Measurements from ENCODE around the gene DIRAS3.
"Not testable (repeated sequence)": the region's sequence is repeated elsewhere in the genome, so short reads cannot be mapped to it uniquely, and the experiment has no call there.

Gene DIRAS3

GRCh38 chr1:68024635-68025338 lies 25.6 kb downstream of the DIRAS3 start:
- DNase-seq: no peak

GRCh38 chr1:68016381-68016780 lies 34.0 kb downstream of the DIRAS3 start:
- DNase-seq: peak; percentile 11

- no peak for DNase-seq
These were observed 34.5 kb downstream of the DIRAS3 start for GRCh38 chr1:68015971-68016370.

GRCh38 chr1:68015369-68015768 lies 35.1 kb downstream of the DIRAS3 start:
- no peak for DNase-seq

DNA sequence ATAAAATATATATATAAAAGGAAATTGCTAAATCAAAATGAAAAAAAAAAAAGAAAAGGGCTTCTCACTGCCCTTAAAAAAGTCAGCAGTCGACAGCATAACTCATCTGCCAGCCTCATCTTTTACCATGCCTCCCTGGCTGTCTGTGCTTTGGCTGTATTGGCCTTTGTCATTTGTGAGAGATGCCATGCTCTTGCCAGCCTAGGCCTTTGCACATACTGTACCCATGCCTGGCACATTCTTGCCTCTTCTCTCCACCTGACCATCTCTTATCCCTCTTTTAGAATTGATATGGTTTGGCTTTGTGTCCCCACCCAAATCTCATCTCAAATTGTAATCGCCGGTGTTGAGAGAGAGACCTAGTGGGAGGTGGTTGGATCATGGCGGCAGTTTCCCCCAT lies 37.1 kb downstream of the DIRAS3 start:
- DNase-seq: no peak

DNA sequence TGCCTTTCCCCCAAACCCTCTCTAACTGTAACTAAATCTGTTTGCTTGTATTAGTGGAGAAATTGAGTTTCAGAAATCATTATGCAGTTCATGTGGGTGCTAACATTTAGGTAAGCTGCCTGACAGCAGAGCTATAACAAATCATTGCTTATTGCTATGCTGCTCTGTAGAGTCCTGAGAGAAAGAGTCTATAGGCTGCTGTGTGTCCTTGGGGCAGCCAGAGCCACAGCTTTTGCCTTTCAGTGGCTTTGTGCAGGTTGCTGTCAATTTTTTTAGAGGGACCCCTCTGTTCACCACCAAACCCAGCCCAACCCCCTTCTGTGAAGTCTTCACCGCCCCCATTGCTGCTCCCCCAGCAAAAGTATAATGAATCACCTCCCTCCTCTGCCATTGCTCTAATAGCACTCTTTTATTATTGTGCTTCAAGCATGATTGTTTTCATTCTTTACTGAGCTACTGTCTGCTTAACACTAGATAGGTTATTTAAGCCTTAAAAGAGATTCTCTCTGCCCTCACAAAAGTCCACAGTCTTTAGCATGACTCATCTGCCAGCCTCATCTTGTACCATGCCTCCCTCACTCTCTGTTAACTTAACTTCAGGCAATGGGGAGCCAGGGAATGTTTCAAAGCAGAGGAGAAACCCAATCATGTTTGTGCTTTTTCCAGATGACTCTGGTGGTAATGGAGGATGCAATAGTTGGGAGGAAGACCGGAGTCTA lies 38.6 kb downstream of the DIRAS3 start:
- no peak for DNase-seq

GRCh38 chr1:68010543-68010942 lies 39.9 kb downstream of the DIRAS3 start:
- DNase-seq: no peak

- DNase-seq: peak; percentile 40
These were observed 40.3 kb downstream of the DIRAS3 start for GRCh38 chr1:68010090-68010489.

DNA sequence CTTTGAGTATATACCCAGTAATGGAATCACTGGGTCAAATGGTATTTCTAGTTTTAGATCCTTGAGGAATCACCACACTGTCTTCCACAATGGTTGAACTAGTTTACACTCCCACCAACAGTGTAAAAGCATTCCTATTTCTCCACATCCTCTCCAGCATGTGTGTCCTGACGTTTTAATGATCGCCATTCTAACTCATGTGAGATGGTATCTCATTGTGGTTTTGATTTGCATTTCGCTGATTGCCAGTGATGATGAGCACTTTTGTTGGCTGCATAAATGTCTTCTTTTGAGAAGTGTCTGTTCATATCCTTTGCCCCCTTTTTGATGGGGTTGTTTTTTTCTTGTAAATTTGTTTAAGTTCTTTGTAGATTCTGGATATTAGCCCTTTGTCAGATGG lies 46.8 kb downstream of the DIRAS3 start:
- not testable (repeated sequence) for DNase-seq

GRCh38 chr1:68000191-68000590 lies 50.2 kb downstream of the DIRAS3 start:
- DNase-seq: no peak

DNA sequence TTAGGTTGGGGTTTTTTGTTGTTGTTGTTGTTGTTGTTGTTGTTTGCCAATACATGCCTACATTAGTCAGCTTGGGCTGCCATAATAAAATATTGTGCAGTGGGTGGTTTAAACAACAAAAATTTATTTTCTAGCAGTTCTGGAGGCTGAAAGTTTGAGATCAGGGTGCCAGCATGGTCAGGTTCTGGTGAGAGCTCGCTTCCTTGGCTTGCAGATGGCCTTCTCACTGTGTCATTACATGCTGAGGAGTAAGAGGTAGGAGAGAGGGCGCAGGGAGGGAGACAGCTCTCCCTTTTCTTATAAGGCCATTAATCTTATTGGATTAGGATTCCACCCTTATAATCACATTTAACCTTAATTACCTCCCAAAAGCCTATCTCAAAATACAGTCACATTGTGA lies 52.7 kb downstream of the DIRAS3 start:
- DNase-seq: no peak
